DND-41 (cell line): ENCODE measurements around the gene HOXD12.

ENCODE experiments used
- ATAC-seq: fragments of 200-7000 bp; cut with Tn5 transposase; 3 replicates; pipeline ENCODE4 v1.9.1; 2021; ENCODE audit warnings: low read depth; ENCODE audit not compliant: insufficient read depth
- DNase-seq: peaks from one replicate; pipeline ENCODE4 v3.0.0-alpha.2; 2020
- H2AFZ ChIP-seq: 2 replicates; pipeline ENCODE4 v1.6.0; 2012; ENCODE audit warnings: low read depth, low read length
- H3K27ac ChIP-seq: 2 replicates; pipeline ENCODE4 v1.5.1; 2012; ENCODE audit warnings: low read length, inconsistent platforms
- H3K27me3 ChIP-seq: fragments of 200-600 bp; sonication (generic); 2 replicates; pipeline ENCODE4 v1.6.0; 2012; ENCODE audit warnings: low read length, mild to moderate bottlenecking, inconsistent platforms; ENCODE audit not compliant: insufficient read depth, poor library complexity
- H3K36me3 ChIP-seq: 2 replicates; pipeline ENCODE4 v1.5.1; 2012; ENCODE audit warnings: low read length, inconsistent platforms; ENCODE audit not compliant: insufficient read depth
- H3K4me1 ChIP-seq: 2 replicates; pipeline ENCODE4 v1.5.1; 2012; ENCODE audit warnings: mild to moderate bottlenecking, low read length; ENCODE audit not compliant: insufficient read depth
- H3K4me2 ChIP-seq: 2 replicates; pipeline ENCODE4 v1.6.0; 2012; ENCODE audit warnings: mild to moderate bottlenecking, moderate library complexity, low read length, inconsistent platforms; ENCODE audit not compliant: insufficient read depth
- H3K4me3 ChIP-seq, 2 experiments: fragments of 200-600 bp in 1 of 2; shearing (Covaris generic) in 1 of 2; 2 replicates each; pipeline ENCODE4 v1.5.1; 2012 to 2016; ENCODE audit warnings: inconsistent platforms in 2 of 2, low read length in 2 of 2, mild to moderate bottlenecking in 2 of 2, low read depth in 1 of 2, moderate library complexity in 1 of 2
- H3K79me2 ChIP-seq: 2 replicates; pipeline ENCODE4 v1.6.0; 2012; ENCODE audit warnings: low read length, inconsistent platforms; ENCODE audit not compliant: insufficient read depth
- H3K9ac ChIP-seq: 2 replicates; pipeline ENCODE4 v1.6.0; 2012; ENCODE audit warnings: low read depth, mild to moderate bottlenecking, inconsistent platforms, low read length, moderate library complexity
- H3K9me3 ChIP-seq: 2 replicates; pipeline ENCODE4 v1.5.1; 2012; ENCODE audit warnings: low read length, moderate library complexity, mild to moderate bottlenecking, inconsistent platforms; ENCODE audit not compliant: insufficient read depth, severe bottlenecking
- H4K20me1 ChIP-seq: 2 replicates; pipeline ENCODE4 v1.6.0; 2012; ENCODE audit warnings: low read length; ENCODE audit not compliant: insufficient read depth
- CTCF ChIP-seq: IDR thresholded peaks from 2 replicates; pipeline ENCODE4 v1.5.1; 2012; ENCODE audit warnings: borderline replicate concordance, low read length, moderate library complexity, mild to moderate bottlenecking; ENCODE audit not compliant: poor library complexity, severe bottlenecking; ENCODE audit errors: extremely low read depth
- EZH2 ChIP-seq: IDR thresholded peaks from 3 replicates; pipeline ENCODE4 v1.6.1; 2012; ENCODE audit warnings: borderline replicate concordance, low read depth, mild to moderate bottlenecking, moderate library complexity, low read length, inconsistent platforms; ENCODE audit not compliant: severe bottlenecking

HOXD12 gene

GRCh38 chr2:176147800-176148496, 48.4 kb downstream of the HOXD12 start:
- H3K27me3 ChIP-seq = no peaks in the 10 kb centered on the region
- DNase-seq (no peak), ATAC-seq (no peak)
- H3K79me2 ChIP-seq = no peaks in the 10 kb centered on the region
- no peak overlapping the region for H3K4me2 ChIP-seq
- H2AFZ ChIP-seq = no peak overlapping the region
- H3K27ac ChIP-seq = no peak overlapping the region
- no peaks in the 10 kb centered on the region for H3K4me1 ChIP-seq
- no peaks in the 10 kb centered on the region for H3K9me3 ChIP-seq
- no peak overlapping the region for H3K9ac ChIP-seq
- H3K36me3 ChIP-seq = no peaks in the 10 kb centered on the region
- H3K4me3 ChIP-seq = no peak overlapping the region
- TF ChIP-seq CTCF (no peak), EZH2 (no peak)
- H4K20me1 ChIP-seq = no peaks in the 10 kb centered on the region

DNA sequence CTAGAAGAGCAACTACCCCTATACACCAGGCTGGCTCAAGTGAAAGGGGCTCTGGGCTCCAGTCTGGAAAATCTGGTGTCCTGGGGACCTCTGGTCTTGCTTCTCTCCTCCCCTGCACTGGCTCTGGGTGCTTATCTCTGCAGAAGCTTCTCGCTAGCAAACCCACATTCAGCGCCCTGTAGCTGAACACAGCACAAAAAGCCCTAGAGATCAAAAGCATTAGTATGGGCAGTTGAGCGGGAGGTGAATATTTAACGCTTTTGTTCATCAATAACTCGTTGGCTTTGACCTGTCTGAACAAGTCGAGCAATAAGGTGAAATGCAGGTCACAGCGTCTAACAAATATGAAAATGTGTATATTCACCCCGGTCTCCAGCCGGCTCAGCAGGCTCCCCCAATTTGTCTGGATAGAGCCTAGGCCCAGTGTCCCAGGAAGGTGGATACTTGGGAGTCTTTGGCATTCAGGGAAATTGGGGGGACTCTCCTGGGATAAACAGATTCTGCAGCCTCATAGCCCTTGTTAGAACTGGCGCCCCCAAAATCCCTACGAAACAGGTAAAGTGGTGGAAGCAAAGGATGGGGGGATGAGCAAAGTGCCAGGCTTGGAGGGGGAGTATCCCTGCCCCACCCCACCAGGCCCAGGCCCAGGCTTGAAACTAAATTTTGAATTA, 49.3 kb downstream of the HOXD12 start:
- H3K4me2 ChIP-seq = no peak overlapping the region
- no peak for DNase-seq
- no peak for ATAC-seq
- no peak overlapping the region for H3K4me3 ChIP-seq
- H3K27ac ChIP-seq = no peak overlapping the region
- H2AFZ ChIP-seq = no peak overlapping the region
- no peaks in the 10 kb centered on the region for H3K36me3 ChIP-seq
- H3K27me3 ChIP-seq = no peaks in the 10 kb centered on the region
- no peaks in the 10 kb centered on the region for H4K20me1 ChIP-seq
- no peak overlapping the region for H3K9ac ChIP-seq
- no peaks in the 10 kb centered on the region for H3K9me3 ChIP-seq
- H3K4me1 ChIP-seq = no peaks in the 10 kb centered on the region
- no peaks in the 10 kb centered on the region for H3K79me2 ChIP-seq
- TF ChIP-seq CTCF (no peak), EZH2 (no peak)

- Histone ChIP-seq H3K9ac (no peak overlapping the region), H2AFZ (no peak overlapping the region), H3K27me3 (no peaks in the 10 kb centered on the region), H3K79me2 (no peaks in the 10 kb centered on the region), H3K4me1 (no peaks in the 10 kb centered on the region), H3K4me3 (no peak overlapping the region), H3K4me2 (no peak overlapping the region), H3K36me3 (no peaks in the 10 kb centered on the region), H3K27ac (no peak overlapping the region), H4K20me1 (no peaks in the 10 kb centered on the region), H3K9me3 (no peaks in the 10 kb centered on the region)
- DNase-seq = no peak
- no peak for ATAC-seq
- no peak for TF ChIP-seq CTCF
- no peak for TF ChIP-seq EZH2
These were observed 49.9 kb downstream of the HOXD12 start for GRCh38 chr2:176149481-176149938.
